OCI-LY7 (cell line): ENCODE data around the gene MAEA. TPM values are rescaled to one million over a fixed set of nuclear protein-coding genes. Genes with fewer than 3 reads are reported as not detected.

ENCODE experiments used
- BruUV-seq: library from RNA; stranded (reverse); fragments of 400-500 nt; replicated peaks from 2 replicates; lab custom pipeline; 2021; lab: Mats Ljungman, UMichigan
- CTCF ChIA-PET: fragments of 300-600 bp; sonication (Branson Sonifier 250); formaldehyde crosslinking; loops from one replicate; lab custom pipeline; 2022; ENCODE audit warnings: antibody characterized with exemption; ENCODE audit not compliant: unreplicated experiment; lab: Charles Lee
- POLR2A ChIA-PET: fragments of 300-600 bp; sonication (Branson Sonifier 250); formaldehyde crosslinking; loops from one replicate; lab custom pipeline; 2022; ENCODE audit warnings: antibody characterized with exemption; lab: Charles Lee
- DNase-seq: peaks from one replicate; pipeline ENCODE4 v3.0.0-alpha.2; 2015; ENCODE audit warnings: low spot score
- H2AFZ ChIP-seq: fragments of 200-600 bp; sonication (generic), shearing (Covaris generic); 2 replicates; pipeline ENCODE4 v1.6.1; 2014; ENCODE audit warnings: mild to moderate bottlenecking, antibody characterized with exemption, low read length, moderate library complexity
- H3K27ac ChIP-seq: fragments of 200-600 bp; sonication (generic); 2 replicates; pipeline ENCODE4 v1.5.1; 2014; ENCODE audit warnings: mixed run types, low read depth, mild to moderate bottlenecking, moderate library complexity, low read length, inconsistent platforms; ENCODE audit not compliant: poor library complexity, severe bottlenecking
- H3K36me3 ChIP-seq: fragments of 200-600 bp; sonication (generic); 2 replicates; pipeline ENCODE4 v1.6.1; 2014; ENCODE audit warnings: mild to moderate bottlenecking, antibody characterized with exemption, low read length, moderate library complexity, mixed read lengths; ENCODE audit not compliant: insufficient read depth
- H3K4me1 ChIP-seq: fragments of 200-600 bp; sonication (generic); 2 replicates; pipeline ENCODE4 v1.5.1; 2014; ENCODE audit warnings: mild to moderate bottlenecking, low read length; ENCODE audit not compliant: insufficient read depth, poor library complexity, severe bottlenecking
- H3K4me2 ChIP-seq: fragments of 200-600 bp; sonication (generic); 2 replicates; pipeline ENCODE4 v1.6.1; 2014; ENCODE audit warnings: mild to moderate bottlenecking, low read length
- H3K4me3 ChIP-seq: fragments of 200-600 bp; sonication (generic); 2 replicates; pipeline ENCODE4 v1.5.1; 2014; ENCODE audit warnings: mild to moderate bottlenecking, low read depth, low read length; ENCODE audit not compliant: poor library complexity, severe bottlenecking
- H3K79me2 ChIP-seq: fragments of 200-600 bp; sonication (generic); 2 replicates; pipeline ENCODE4 v1.6.1; 2016; ENCODE audit warnings: low read depth, mild to moderate bottlenecking, low read length, moderate library complexity, mixed read lengths; ENCODE audit not compliant: insufficient read depth
- H3K9me2 ChIP-seq: fragments of 200-600 bp; sonication (generic); 2 replicates; pipeline ENCODE4 v1.6.1; 2016; ENCODE audit warnings: mild to moderate bottlenecking, low read length, mixed read lengths; ENCODE audit not compliant: insufficient read depth
- H3K9me3 ChIP-seq: fragments of 200-600 bp; sonication (generic); 2 replicates; pipeline ENCODE4 v1.6.1; 2014; ENCODE audit warnings: mild to moderate bottlenecking, mixed run types, low read length, mixed read lengths
- H4K20me1 ChIP-seq: fragments of 200-600 bp; sonication (generic); 2 replicates; pipeline ENCODE4 v1.6.1; 2014; ENCODE audit warnings: mild to moderate bottlenecking, antibody characterized with exemption, low read length, moderate library complexity, mixed read lengths; ENCODE audit not compliant: insufficient read depth
- EZH2phosphoT487 ChIP-seq: fragments of 200-600 bp; sonication (generic); IDR thresholded peaks from 2 replicates; pipeline ENCODE4 v1.6.1; 2018; ENCODE audit warnings: low read depth, borderline replicate concordance, mild to moderate bottlenecking, mixed run types, antibody characterized with exemption, low read length, moderate library complexity, mixed read lengths
- intact Hi-C: fragments of 100-400 bp; cut with micrococcal nuclease; formaldehyde crosslinking; loops from one replicate; pipeline ENCODE4 v1.10.0; 2022; ENCODE audit not compliant: unreplicated experiment
- total RNA-seq, 2 experiments: library from RNA; depleted of rRNA in 1 of 2; stranded (reverse); fragments of >200 nt in 1 of 2; shearing (Covaris generic) in 1 of 2; gene quantifications; 2 replicates each; pipeline ENCODE4 v1.2.3, GENCODE V29; 2014 to 2022
- TF ChIP-seq, protein P1 (sequence below): fragments of 200-600 bp; sonication (generic); conservative IDR thresholded peaks from 2 replicates; pipeline ENCODE4 v1.5.1; 2014; ENCODE audit warnings: mild to moderate bottlenecking, antibody characterized with exemption, low read length, moderate library complexity, mixed read lengths

Gene MAEA
- total RNA-seq, 2 experiments from 2014 or later: 53.2 to 59.3 TPM

DNA sequence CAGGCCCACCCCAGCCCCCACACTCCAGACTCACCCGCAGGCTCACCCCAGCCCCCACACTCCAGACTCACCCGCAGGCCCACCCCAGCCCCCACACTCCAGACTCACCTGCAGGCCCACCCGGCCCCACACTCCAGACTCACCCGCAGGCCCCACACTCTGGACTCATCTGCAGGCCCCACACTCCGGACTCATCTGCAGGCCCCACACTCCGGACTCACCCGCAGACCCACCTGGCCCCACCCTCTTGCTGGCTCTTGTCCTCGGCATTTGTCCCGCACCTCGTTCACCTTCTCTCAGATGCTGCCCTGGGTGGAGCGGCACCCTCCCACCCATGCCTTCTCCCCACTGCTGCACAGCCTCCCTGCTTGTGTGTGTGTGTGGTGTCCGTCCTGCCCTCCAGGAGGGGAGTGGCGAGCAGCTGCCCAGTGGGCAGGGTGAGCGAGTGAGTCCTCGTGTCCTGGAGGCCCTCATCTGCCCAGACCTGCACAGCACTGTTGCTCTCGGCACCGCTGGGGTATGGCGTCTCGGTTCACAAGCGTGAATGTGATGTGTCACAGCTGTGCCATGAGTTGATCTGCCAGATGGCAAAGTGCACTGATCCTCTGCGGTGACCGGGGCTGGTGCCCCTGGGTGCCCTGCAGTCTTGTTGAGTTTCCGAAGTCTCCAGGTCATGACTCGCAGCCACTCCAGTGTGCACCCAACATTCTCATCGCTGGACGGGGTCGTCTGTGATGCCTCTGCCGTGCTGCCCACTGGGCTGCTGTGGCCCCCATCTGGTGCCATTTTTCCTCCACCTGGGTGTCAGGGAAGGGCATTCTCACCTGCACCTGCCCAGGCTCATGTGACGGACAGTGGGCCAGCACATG, 27.7 kb downstream of the MAEA start:
- intact Hi-C loops: no loop called here
- H2AFZ ChIP-seq: no peak overlapping the region
- no peaks in the 10 kb centered on the region for H3K9me2 ChIP-seq
- peaks cover 7% of the 10 kb centered on the region; the same call in 1 of the 2 replicates for H3K9me3 ChIP-seq
- ChIA-PET POLR2A (no interaction called here), CTCF (no interaction called here)
- peaks cover 65% of the 10 kb centered on the region for H3K36me3 ChIP-seq
- no peak overlapping the region for H3K27ac ChIP-seq
- H3K4me1 ChIP-seq: peaks cover 14% of the 10 kb centered on the region
- DNase-seq: no peak
- H3K79me2 ChIP-seq: no peaks in the 10 kb centered on the region
- TF ChIP-seq, protein P1, sequence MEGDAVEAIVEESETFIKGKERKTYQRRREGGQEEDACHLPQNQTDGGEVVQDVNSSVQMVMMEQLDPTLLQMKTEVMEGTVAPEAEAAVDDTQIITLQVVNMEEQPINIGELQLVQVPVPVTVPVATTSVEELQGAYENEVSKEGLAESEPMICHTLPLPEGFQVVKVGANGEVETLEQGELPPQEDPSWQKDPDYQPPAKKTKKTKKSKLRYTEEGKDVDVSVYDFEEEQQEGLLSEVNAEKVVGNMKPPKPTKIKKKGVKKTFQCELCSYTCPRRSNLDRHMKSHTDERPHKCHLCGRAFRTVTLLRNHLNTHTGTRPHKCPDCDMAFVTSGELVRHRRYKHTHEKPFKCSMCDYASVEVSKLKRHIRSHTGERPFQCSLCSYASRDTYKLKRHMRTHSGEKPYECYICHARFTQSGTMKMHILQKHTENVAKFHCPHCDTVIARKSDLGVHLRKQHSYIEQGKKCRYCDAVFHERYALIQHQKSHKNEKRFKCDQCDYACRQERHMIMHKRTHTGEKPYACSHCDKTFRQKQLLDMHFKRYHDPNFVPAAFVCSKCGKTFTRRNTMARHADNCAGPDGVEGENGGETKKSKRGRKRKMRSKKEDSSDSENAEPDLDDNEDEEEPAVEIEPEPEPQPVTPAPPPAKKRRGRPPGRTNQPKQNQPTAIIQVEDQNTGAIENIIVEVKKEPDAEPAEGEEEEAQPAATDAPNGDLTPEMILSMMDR: no peak
- no peak for TF ChIP-seq EZH2phosphoT487
- no peaks in the 10 kb centered on the region for H4K20me1 ChIP-seq
- H3K4me3 ChIP-seq: no peak overlapping the region
- H3K4me2 ChIP-seq: no peak overlapping the region
- BruUV-seq: no TSS peak

GRCh38 chr4:1318046-1318375, 28.3 kb downstream of the MAEA start:
- POLR2A ChIA-PET: no interaction called here

More at GRCh38 chr4:1318046-1318375, 28.3 kb downstream of the MAEA start:
- Histone ChIP-seq H4K20me1 (no peaks in the 10 kb centered on the region), H3K27ac (no peak overlapping the region), H3K4me1 (peaks cover 14% of the 10 kb centered on the region), H3K79me2 (no peaks in the 10 kb centered on the region), H3K4me2 (no peak overlapping the region), H3K36me3 (peaks cover 64% of the 10 kb centered on the region), H3K9me3 (peaks cover 7% of the 10 kb centered on the region; the same call in 1 of the 2 replicates), H2AFZ (no peak overlapping the region), H3K4me3 (no peak overlapping the region), H3K9me2 (no peaks in the 10 kb centered on the region)
- TF ChIP-seq, protein P1: no peak
- TF ChIP-seq EZH2phosphoT487: no peak
- CTCF ChIA-PET: no interaction called here
- no TSS peak for BruUV-seq
- no peak for DNase-seq
- intact Hi-C loops: no loop called here
